ENCODE results near the gene ROR1. TPM values are rescaled to one million over a fixed set of nuclear protein-coding genes. Genes with fewer than 3 reads are reported as not detected.

ROR1 gene
- total and polyA plus RNA-seq, 2 experiments from 2014 or later = 27.6 to 47.8 TPM

DNA sequence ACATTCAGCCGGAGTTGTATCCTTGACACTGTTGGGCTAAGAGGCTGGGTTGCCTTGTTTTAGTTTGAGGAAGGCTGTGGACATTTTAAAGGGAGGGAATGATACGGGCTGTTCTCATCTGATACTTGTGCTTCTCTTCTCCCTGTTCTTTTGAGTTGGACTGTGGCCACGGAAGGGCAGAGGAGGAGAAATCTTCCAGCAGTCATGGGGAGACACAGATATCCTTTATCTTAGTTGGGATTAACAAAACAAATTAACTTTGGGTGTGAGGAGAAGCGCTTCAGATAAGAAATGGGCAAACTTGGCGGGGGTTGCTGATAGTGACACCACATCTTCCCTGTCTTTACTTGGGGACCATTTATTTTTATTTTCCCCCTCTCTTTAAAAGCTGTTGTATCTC lies 138.8 kb downstream of the ROR1 start:
- Histone ChIP-seq H3K36me3 (no peaks in the 10 kb centered on the region), H3K4me1 (ENCODE audit: low read depth) (peaks cover 33% of the 10 kb centered on the region), H3K27ac (no peak overlapping the region), H3K4me3 (no peak overlapping the region), H3K9me3 (ENCODE audit: low read depth) (no peaks in the 10 kb centered on the region), H3K27me3 (no peaks in the 10 kb centered on the region)
- no peak for DNase-seq (ENCODE audit: low read depth in 1 of 2, low spot score in 1 of 2)
- no peak for TF ChIP-seq CTCF (IDR thresholded peaks at IDR 0.05; ENCODE audit: low read depth, low read length)

DNA sequence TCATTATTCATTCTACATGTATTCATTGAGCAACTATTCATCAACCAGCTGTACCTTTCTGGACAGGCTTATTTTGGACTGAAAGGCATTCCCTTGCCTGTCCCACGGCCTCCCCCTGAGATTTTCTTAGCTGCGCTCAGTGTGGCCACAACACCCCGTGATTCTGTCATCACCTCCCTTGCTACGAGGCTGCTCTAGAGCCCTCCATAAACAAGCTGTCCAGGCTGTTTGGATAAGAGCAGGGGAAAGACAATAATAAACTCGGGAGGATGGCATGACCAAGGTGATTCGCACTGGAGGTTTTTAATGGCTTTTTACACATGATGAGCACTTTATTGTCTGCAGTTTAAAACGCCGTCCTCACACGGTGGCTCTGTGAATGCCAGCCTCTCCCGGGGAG lies 139.7 kb downstream of the ROR1 start:
- Histone ChIP-seq H3K27me3 (no peaks in the 10 kb centered on the region), H3K9me3 (ENCODE audit: low read depth) (no peaks in the 10 kb centered on the region), H3K4me1 (ENCODE audit: low read depth) (peaks cover 28% of the 10 kb centered on the region), H3K36me3 (no peaks in the 10 kb centered on the region), H3K27ac (no peak overlapping the region), H3K4me3 (no peak overlapping the region)
- peak in 1 of 2 donors; percentile 59 for DNase-seq (ENCODE audit: low read depth in 1 of 2, low spot score in 1 of 2)
- TF ChIP-seq CTCF (IDR thresholded peaks at IDR 0.05; ENCODE audit: low read depth, low read length) = no peak

DNA sequence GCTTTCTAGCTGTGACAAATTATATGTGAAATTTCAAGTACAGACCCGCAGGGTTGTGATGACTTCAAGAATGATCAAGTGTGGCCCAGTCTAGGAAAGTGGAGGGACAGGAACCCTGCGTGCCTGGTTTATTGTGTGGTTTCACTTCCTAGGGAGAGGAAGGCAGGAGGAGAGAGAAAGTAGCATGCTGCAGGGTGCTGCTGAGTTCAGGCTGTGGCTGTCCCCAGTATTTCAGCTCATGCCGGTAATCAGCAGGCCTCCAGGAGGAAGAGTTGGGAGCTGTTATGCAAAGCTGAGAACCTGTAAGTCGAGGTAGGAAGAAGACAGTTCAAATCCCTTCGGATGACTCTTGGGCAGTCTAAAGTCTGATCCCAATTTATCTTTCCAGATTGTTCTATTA lies 140.4 kb downstream of the ROR1 start:
- H3K36me3 ChIP-seq = no peaks in the 10 kb centered on the region
- H3K9me3 ChIP-seq (ENCODE audit: low read depth) = no peaks in the 10 kb centered on the region
- H3K27me3 ChIP-seq = no peaks in the 10 kb centered on the region
- DNase-seq (ENCODE audit: low read depth in 1 of 2, low spot score in 1 of 2) = no peak
- H3K4me1 ChIP-seq (ENCODE audit: low read depth) = peaks cover 29% of the 10 kb centered on the region
- no peak overlapping the region for H3K27ac ChIP-seq
- no peak for TF ChIP-seq CTCF (IDR thresholded peaks at IDR 0.05; ENCODE audit: low read depth, low read length)
- no peak overlapping the region for H3K4me3 ChIP-seq

GRCh38 chr1:63914706-63915105 lies 140.9 kb downstream of the ROR1 start:
- no peak overlapping the region for H3K4me3 ChIP-seq
- H3K27me3 ChIP-seq = no peaks in the 10 kb centered on the region
- peaks cover 30% of the 10 kb centered on the region for H3K4me1 ChIP-seq (ENCODE audit: low read depth)
- H3K9me3 ChIP-seq (ENCODE audit: low read depth) = no peaks in the 10 kb centered on the region
- no peaks in the 10 kb centered on the region for H3K36me3 ChIP-seq
- H3K27ac ChIP-seq = no peak overlapping the region
- no peak for DNase-seq (ENCODE audit: low read depth in 1 of 2, low spot score in 1 of 2)
- TF ChIP-seq CTCF (IDR thresholded peaks at IDR 0.05; ENCODE audit: low read depth, low read length) = no peak

DNA sequence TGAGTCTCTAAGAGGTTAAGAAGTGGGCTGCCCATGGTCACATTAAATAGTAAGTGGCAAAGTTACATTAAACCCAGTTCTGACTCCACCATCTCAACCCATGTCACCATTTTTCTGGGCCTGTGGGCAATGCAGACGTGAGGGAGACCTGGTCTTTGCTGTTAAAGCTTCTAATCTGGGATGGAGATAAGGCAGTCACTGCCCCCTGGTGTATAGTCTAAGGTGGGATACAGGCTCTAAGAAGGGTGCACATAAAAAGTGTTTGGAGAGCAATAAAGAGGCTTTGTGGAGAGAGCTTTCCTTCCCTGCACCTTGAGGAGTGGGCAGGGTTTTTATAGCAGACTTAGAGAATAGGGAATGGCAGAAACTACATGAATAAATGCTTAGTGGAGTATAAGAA lies 141.3 kb downstream of the ROR1 start:
- no peak overlapping the region for H3K4me3 ChIP-seq
- peak; percentile 17 for TF ChIP-seq CTCF (IDR thresholded peaks at IDR 0.05; ENCODE audit: low read depth, low read length)
- H3K27me3 ChIP-seq = no peaks in the 10 kb centered on the region
- peaks cover 32% of the 10 kb centered on the region for H3K4me1 ChIP-seq (ENCODE audit: low read depth)
- DNase-seq (ENCODE audit: low read depth in 1 of 2, low spot score in 1 of 2) = no peak
- H3K27ac ChIP-seq = no peak overlapping the region
- no peaks in the 10 kb centered on the region for H3K36me3 ChIP-seq
- no peaks in the 10 kb centered on the region for H3K9me3 ChIP-seq (ENCODE audit: low read depth)
